Gastrocnemius medialis (tissue), 4 donors: ENCODE results near the gene DEPP1. TPM values are rescaled to one million over a fixed set of nuclear protein-coding genes. Genes with fewer than 3 reads are reported as not detected.

ENCODE experiments used
- ATAC-seq, 2 donors: fragments of 150-250 bp; one replicate each; pipeline ENCODE4 v1.9.1; 2016
- DNase-seq, 2 donors: peaks; one replicate each; pipeline ENCODE4 v3.0.0-alpha.2; 2019
- H3K27ac ChIP-seq, 4 donors: fragments of 200-600 bp; sonication (generic); 1 replicate in 1 of 4; 2 replicates in 3 of 4; pipeline ENCODE4 v1.5.1; 2016 to 2018; ENCODE audit warnings: mild to moderate bottlenecking in 2 of 4, moderate library complexity in 1 of 4
- H3K27me3 ChIP-seq, 3 donors: fragments of 200-600 bp; sonication (generic) in 2 of 3; 1 replicate in 1 of 3; 2 replicates in 2 of 3; pipeline versions ENCODE4 v1.5.1 to v1.6.0; 2016 to 2019; ENCODE audit warnings: mild to moderate bottlenecking in 1 of 3, moderate library complexity in 1 of 3
- H3K36me3 ChIP-seq, 2 donors: fragments of 200-600 bp; sonication (generic) in 1 of 2; one replicate each; pipeline ENCODE4 v1.5.1; 2017 to 2018
- H3K4me1 ChIP-seq, 2 donors: fragments of 200-600 bp; sonication (generic) in 1 of 2; one replicate each; pipeline ENCODE4 v1.5.1; 2016 to 2017; ENCODE audit warnings: mild to moderate bottlenecking in 2 of 2
- H3K4me3 ChIP-seq, 4 donors: fragments of 200-600 bp; sonication (generic) in 3 of 4; 1 replicate in 1 of 4; 2 replicates in 3 of 4; pipeline ENCODE4 v1.5.1; 2016 to 2019; ENCODE audit warnings: mild to moderate bottlenecking in 2 of 4
- H3K9me3 ChIP-seq, 3 donors: fragments of 200-600 bp; sonication (generic) in 2 of 3; 1 replicate in 1 of 3; 2 replicates in 2 of 3; pipeline ENCODE4 v1.5.1; 2016 to 2019
- CTCF ChIP-seq, 5 experiments: fragments of 450-650 bp in 3 of 5; fragments of 200-600 bp in 2 of 5; sonication (generic) in 2 of 5; IDR thresholded peaks in 4 of 5; conservative IDR thresholded peaks in 1 of 5; 1 replicate in 4 of 5; 2 replicates in 1 of 5; pipeline ENCODE4 v1.5.1; 2016 to 2019; ENCODE audit warnings: antibody characterized with exemption in 5 of 5, mild to moderate bottlenecking in 3 of 5, moderate library complexity in 3 of 5
- POLR2A ChIP-seq, 2 donors: fragments of 450-650 bp; IDR thresholded peaks; one replicate each; pipeline ENCODE4 v1.6.1; 2017; ENCODE audit warnings: antibody characterized with exemption in 2 of 2, mild to moderate bottlenecking in 2 of 2, moderate library complexity in 2 of 2
- in situ Hi-C, 4 donors: fragments of 200-750 bp; cut with MboI; loops; one replicate each; pipeline versions ENCODE4 v1.15.0 to v1.8.0; 2017; ENCODE audit warnings: low sequenced_read_pairs in 4 of 4
- intact Hi-C: fragments of 100-400 bp; cut with DNase I; formaldehyde crosslinking; loops from one replicate; pipeline ENCODE4 v1.15.1; 2023; ENCODE audit warnings: low total_unique reads
- total RNA-seq, 4 donors: library from RNA; depleted of rRNA; stranded (reverse); fragments of >200 nt; gene quantifications; one replicate each; pipeline versions ENCODE4 v1.1.0 to v1.2.3, GENCODE V29; 2016

Gene DEPP1
- total RNA-seq, 4 donors from 2014 or later: 83.4 to 331 (median 120) TPM

- intact Hi-C loops (no loop called here), in situ Hi-C loops (no loop called here)
- DNase-seq: no peak
- Histone ChIP-seq H3K4me1 (peaks cover 25 to 40% of the 10 kb centered on the region in 2 donors), H3K27me3 (no peaks in the 10 kb centered on the region), H3K9me3 (no peaks in the 10 kb centered on the region), H3K27ac (peak overlapping the region; percentile 43 to 97 (median 56)), H3K36me3 (peaks cover 0 to 10% of the 10 kb centered on the region in 2 donors), H3K4me3 (no peak overlapping the region)
- TF ChIP-seq CTCF (IDR thresholded peaks at IDR 0.05 in 4 of 5, conservative IDR thresholded peaks at IDR 0.05 in 1 of 5) (no peak), POLR2A (IDR thresholded peaks at IDR 0.05) (no peak)
- no peak for ATAC-seq
Measured at GRCh38 chr10:44956226-44956625, 22.4 kb downstream of the DEPP1 start.

- in situ Hi-C loops (no loop called here), intact Hi-C loops (no loop called here)
- peak; percentile 81 to 89 for DNase-seq
- Histone ChIP-seq H3K4me3 (no peak overlapping the region), H3K27ac (peak overlapping the region; percentile 43 to 97 (median 61)), H3K36me3 (peaks cover 0 to 10% of the 10 kb centered on the region in 2 donors), H3K27me3 (no peaks in the 10 kb centered on the region), H3K4me1 (peaks cover 19 to 35% of the 10 kb centered on the region in 2 donors), H3K9me3 (no peaks in the 10 kb centered on the region)
- ATAC-seq: peak; percentile 9 to 10
- TF ChIP-seq CTCF (IDR thresholded peaks at IDR 0.05 in 4 of 5, conservative IDR thresholded peaks at IDR 0.05 in 1 of 5) (no peak), POLR2A (IDR thresholded peaks at IDR 0.05) (no peak)
Measured at GRCh38 chr10:44955413-44956070, 23.1 kb downstream of the DEPP1 start.

GRCh38 chr10:44954962-44955361 lies 23.6 kb downstream of the DEPP1 start:
- no peaks in the 10 kb centered on the region for H3K9me3 ChIP-seq
- ATAC-seq (no peak), DNase-seq (no peak)
- peaks cover 0 to 10% of the 10 kb centered on the region in 2 donors for H3K36me3 ChIP-seq
- no peak overlapping the region for H3K4me3 ChIP-seq
- H3K27me3 ChIP-seq: no peaks in the 10 kb centered on the region
- intact Hi-C loops: no loop called here
- in situ Hi-C loops: no loop called here
- TF ChIP-seq POLR2A (IDR thresholded peaks at IDR 0.05) (no peak), CTCF (IDR thresholded peaks at IDR 0.05 in 4 of 5, conservative IDR thresholded peaks at IDR 0.05 in 1 of 5) (no peak)
- peaks cover 13 to 29% of the 10 kb centered on the region in 2 donors for H3K4me1 ChIP-seq
- peak overlapping the region; percentile 13 to 97 (median 56) for H3K27ac ChIP-seq

- DNase-seq: no peak
- H3K9me3 ChIP-seq: no peaks in the 10 kb centered on the region
- peaks cover 11 to 30% of the 10 kb centered on the region in 2 donors for H3K4me1 ChIP-seq
- intact Hi-C loops (no loop called here), in situ Hi-C loops (no loop called here)
- no peak overlapping the region for H3K4me3 ChIP-seq
- ATAC-seq: no peak
- H3K36me3 ChIP-seq: peaks cover 0 to 10% of the 10 kb centered on the region in 2 donors
- no peaks in the 10 kb centered on the region for H3K27me3 ChIP-seq
- H3K27ac ChIP-seq: peak overlapping the region in 1 of 4 donors; percentile 56
- TF ChIP-seq POLR2A (IDR thresholded peaks at IDR 0.05) (no peak), CTCF (IDR thresholded peaks at IDR 0.05 in 4 of 5, conservative IDR thresholded peaks at IDR 0.05 in 1 of 5) (no peak)
Measured at GRCh38 chr10:44954042-44954441, 24.6 kb downstream of the DEPP1 start.
